Measurements from ENCODE around the gene CALHM1.

- TF ChIP-seq CTCF (IDR thresholded peaks at IDR 0.05) = no peak
- no peak for TF ChIP-seq POLR2A (IDR thresholded peaks at IDR 0.05)
These were observed 915 bp upstream of the CALHM1 start for GRCh38 chr10:103459615-103460014.

All from body of pancreas (tissue), 4 donors.